DMS79 treated with DMSO at 0.1 percent for 48 hours (cell line): ENCODE measurements around the gene UBE2G1.
A peak's percentile ranks its signal among the peaks of the same experiment; 100 is the strongest.
"Not testable (repeated sequence)": the region's sequence is repeated elsewhere in the genome, so short reads cannot be mapped to it uniquely, and the experiment has no call there.

ENCODE experiments used
- DNase-seq: peaks from one replicate; lab custom pipeline; 2025; lab: John Stamatoyannopoulos, UW

Gene UBE2G1

DNA sequence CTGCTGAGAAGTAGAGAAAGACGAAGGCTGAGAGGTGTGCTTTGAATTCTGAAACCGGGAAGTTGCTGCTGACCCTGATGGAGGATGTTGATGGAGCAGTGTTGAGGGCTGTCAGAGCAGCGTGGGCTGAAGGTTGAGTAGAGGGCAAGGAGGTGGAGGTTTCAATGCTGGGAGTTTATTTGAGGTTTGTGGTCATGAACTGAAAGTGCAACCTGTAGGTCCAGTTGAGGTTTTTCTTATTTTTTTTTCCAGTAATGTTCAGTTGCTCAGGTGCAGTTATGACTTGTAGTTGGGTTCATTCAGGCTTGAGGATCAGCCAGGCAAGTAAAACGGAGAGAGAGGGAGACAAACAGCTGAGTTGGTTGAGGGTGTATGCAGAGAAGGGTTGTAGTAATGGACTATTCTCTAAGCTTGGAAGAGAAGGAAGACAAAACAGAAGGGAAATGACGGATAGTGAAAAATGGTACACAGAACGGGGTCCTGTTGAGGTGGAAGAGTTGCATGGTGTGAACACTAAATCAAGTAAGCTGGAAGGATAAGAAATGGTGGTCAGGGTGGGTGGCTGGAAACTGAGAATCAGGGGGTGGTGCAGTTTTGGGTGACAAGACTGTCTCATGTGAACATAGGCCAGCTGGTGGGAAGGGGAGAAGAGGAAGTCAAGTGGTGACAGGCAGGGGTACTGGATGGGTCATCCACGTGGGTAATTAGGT is 8.7 kb upstream of the UBE2G1 start:
- no peak for DNase-seq

DNA sequence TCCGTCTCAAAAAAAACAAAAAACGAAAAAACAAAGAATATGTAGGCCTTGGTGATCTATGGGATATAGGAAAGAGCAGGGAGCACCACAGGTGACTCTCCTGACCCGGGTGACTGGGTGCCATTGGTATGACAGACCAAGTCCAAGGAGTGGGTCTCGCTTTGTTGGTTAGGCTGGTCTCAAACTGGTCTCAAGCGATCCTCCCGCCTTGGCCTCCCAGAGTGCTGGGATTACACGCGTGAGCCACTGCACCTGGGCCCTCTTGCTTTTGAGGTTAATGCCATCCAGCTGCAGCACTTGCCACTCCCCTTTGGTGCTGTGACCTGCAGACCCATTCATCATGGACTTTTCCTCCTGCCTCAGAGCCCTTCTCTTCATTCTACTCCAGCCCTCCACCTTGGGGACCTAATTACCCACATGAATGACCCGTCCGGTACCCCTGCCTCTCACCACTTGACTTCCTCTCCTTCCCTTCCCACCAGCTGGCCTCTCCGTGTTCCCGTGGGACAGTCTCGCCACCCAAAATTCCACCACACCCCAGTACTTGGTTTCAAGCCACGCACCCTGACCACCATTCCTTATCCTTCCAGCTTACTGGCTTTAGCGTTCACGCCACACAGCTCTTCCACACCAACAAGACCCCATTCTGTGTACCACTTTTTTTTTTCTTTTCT is 3.2 kb upstream of the UBE2G1 start:
- DNase-seq: no peak

DNA sequence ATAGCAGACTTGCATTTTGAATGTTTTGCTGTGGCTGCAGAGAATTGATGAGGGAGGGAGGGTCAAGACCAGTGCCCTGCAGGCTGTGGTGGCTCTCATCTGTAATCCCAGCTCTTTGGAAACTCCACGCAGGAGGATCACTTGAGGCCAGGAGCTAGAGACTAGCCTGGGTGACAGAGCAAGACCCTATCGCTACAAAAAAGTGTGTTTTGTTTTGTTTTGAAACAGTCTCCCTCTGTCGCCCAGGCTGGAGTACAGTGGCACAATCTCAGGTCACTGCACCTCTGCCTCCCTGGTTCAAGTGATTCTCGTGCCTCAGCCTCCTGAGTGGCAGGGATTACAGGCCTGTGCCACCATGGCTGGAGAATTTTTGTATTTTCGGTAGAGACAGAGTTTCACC is 1.9 kb upstream of the UBE2G1 start:
- DNase-seq: no peak

DNA sequence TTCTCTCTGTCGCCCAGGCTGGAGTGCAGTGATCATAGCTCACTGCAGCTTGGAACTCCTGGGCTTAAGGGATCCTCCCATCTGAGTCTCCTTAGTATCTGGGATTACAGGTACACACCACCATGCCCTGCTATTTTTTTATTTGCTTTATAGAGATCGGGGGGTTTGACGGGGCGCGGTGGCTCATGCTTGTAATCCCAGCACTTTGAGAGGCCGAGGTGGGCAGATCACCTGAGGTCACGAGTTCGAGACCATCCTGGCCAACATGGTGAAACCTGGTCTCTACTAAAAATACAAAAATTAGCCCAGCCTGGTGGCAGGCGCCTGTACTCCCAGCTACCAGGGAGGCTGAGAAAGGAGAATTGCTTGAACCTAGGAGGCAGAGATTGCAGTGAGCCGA is 702 bp upstream of the UBE2G1 start:
- DNase-seq: not testable (repeated sequence)

DNA sequence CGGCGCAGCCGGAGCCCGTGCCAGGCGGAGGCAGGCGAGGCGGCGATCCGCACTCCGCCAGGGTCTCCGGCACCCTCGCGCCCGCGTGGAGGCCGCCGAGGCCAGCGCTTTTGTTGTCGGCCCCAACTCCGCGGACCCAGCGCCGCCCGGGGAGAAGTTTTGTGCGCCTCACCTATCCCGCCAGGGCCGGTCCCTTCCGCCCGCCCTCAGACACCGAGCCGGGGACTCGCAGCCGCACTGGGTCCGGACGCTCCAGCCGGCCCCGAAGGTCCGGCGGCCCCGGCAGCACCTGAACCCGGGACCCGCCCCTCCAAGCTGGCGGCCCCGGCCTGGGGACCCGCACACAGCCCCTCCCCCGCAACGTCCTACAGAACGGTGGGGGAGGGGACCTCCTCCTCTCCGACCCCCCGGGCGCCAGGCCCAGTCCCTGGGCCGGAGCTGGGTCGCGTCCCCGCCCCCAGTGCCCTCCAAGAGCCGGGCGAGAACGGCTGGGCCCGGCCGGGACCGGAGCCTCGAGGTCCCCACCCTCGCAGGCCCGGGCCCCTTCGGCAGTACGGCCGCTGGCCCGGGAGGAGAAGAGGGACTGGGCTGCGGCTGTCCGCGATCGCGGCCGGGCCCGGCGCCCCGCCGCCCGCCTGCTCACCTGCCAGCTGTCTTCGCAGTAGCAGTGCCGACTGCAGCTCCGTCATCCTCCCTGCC is 698 bp downstream of the UBE2G1 start:
- no peak for DNase-seq

DNA sequence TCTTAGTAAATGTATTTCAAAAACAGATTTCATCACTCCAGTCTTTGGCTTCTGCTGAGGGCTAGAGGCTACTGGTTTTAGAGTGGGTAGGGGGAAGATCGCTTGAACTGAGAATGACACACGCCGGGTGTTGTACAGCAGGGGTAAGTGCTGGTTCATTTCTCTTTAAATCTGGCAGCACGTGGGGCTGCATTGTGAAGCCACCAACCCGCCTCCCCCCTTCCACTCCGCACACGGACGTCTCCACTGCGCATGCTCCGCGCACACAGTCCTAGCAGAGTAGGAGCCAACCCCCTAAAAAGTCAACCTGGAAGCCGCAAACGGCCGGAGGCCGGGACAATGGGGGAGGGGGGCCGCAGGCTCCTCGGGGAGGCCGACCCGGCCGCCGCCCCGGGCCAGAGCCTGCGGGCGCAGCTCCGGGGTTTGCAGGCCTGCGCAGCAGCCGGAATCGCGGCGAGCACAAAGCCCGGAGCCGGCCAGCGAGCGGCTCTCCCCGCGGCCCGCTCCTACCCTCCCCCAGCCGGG is 1.3 kb downstream of the UBE2G1 start:
- DNase-seq: peak; percentile 86

DNA sequence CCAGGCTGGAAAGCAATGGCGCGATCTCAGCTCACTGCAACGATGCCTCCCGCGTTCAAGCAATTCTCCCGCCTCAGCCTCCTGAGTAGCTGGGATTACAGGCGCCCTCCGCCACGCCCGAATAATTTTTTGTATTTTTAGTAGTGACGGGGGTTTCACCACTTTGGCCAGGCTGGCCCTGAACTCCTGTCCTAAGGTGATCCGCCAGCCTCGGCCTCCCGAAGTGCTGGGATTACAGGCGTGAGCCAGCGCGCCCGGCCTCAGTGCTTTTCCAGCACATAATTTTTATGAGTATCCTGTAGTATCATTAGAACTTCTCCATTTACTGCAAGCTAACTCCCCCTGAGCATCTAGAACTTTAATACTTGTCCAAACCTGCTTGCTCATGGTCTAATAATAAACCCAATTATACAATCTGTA is 1.8 kb downstream of the UBE2G1 start:
- no peak for DNase-seq

DNA sequence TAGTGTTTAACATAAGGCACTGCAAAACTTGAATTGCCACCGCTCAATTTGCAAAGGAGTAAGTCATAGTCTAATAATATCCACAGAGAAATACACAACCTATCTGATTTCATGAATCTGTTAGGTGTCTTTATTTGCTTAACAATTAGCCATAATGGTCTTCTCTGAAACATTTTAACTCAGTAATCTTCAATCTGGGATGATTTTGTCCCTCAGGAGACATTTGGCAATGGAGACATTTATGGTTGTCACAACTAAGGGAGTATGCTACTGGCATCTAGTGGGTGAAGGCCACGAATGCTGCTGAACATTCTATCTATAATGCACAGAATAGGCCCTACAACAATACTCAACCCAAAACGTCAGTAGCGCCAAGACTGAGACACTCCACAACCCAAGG is 4.3 kb downstream of the UBE2G1 start:
- DNase-seq: no peak

DNA sequence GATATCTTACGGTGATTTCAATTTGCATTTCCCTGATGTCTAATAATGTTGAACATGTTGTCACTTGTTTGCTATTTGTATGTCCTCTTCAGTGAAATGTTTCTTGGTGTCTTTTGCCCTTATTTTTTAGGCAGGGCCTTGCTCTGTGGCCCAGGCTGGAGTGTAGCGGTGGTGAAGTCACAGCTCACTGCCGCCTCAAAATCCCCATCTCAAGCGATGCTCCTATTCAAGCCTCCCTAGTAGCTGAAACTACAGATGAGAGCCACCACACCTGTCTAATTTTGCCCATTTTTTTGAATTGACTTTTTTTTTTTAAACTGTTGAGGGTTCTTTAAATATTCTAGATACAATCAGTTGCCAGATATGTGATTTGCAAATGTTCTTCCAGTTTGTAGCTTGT is 8.3 kb downstream of the UBE2G1 start:
- DNase-seq: no peak

DNA sequence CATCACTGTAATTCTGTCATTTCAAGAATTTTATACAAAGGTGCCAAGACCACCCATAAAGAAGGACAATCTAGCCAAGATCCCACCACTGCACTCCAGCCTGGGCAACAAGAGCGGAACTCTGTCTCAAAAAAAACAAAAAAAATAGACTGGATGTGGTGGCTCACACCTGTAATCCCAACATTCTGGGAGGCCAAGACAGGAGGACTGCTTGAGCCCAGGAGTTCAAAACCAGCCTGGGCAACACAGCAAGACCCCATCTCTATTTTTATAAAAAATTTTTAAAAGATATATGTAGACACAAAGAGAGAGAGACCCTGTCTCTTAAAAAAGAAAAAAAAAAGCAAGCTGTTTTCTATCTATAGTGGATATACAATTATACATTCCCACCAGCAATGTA is 8.8 kb downstream of the UBE2G1 start:
- DNase-seq: no peak

DNA sequence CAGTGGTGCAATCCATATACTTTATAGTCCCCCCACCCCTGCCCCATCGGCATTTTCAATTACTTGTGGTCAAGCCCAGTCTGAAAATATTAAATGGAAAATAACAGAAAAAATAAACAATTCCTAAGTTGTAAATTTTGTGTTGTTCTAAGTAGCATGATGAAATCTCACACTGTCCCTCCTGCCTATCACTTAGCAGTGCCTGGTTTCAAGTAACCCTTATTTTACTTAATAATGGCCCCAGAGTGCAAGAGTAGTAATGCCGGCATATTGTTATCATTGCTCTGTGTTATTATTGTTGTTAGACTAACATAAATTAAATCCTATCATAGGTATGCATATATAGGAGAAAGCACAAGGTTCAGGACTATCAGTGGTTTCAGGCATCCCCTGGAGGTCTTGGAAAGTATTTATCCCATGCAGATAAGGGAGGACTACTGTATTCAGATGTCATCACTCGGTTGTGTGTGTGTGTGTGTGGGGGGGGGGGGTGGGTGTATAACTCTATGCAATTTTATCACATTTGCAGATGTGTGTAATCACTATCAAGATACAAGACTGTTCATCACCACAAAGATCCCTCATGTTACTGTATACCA is 9.3 kb downstream of the UBE2G1 start:
- no peak for DNase-seq

DNA sequence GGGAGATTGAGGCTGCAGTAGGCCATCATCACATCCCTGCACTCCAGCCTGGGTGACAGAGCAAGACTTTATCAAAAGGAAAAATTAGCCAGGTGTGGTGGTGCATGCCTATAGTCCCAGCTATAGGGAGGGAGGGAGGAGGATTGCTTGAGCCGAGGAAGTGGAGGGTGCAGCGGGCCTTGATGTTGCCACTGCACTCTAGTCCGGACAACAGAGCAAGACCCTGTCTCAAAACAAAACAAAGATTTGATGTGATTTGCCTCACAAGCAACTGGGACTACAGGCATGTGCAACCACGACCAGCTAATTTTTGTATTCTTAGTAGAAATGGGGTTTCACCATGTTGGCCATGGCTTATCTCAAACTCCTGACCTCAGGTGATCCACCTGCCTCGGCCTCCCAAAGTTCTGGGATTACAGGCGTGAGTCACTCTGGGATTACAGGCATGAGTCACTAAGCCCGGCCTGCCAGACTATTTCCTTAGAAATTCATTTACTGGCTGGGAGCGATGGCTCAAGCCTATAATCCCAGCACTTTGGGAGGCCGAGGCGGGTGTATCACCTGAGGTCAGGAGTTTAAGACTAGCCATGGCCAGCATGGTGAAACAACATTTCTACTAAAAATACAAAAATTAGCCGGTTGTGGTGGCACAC is 11.5 kb downstream of the UBE2G1 start:
- DNase-seq: no peak

DNA sequence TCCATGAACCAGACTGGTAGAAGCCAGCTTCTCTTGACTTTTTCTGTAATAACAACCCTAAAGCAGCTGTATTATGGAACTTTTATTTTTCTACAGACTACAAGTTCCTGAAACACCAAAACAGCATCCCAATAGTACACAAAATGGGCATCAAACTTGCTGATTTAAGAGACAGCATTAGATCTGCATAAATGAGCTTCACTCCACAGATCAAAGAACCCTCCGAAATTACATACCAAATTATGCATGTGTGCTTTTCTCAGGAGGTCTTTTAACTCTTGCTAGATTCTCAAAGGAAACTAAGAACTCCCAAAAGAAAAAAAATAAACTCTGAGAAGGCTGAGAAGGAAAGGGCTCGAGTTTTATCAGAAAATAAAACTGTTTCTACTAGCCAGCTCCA is 12.3 kb downstream of the UBE2G1 start:
- DNase-seq: no peak

DNA sequence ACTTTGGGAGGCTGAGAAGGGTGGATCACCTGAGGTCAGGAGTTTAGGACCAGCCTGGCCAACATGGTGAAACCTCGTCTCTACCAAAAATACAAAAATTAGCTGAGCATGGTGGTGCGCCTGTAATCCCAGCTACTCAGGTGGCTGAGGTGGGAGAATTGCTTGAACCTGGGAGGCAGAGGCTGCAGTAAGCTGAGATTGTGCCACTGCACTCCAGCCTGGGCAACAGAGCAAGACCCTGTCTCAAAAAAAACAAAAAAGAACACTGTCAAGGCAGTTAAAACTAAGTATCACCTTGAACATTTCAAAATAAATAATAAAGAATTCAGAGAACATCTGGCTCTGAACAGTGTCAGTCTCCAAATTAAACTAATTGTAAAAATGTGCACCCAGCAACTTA is 16.3 kb downstream of the UBE2G1 start:
- DNase-seq: not testable (repeated sequence)

DNA sequence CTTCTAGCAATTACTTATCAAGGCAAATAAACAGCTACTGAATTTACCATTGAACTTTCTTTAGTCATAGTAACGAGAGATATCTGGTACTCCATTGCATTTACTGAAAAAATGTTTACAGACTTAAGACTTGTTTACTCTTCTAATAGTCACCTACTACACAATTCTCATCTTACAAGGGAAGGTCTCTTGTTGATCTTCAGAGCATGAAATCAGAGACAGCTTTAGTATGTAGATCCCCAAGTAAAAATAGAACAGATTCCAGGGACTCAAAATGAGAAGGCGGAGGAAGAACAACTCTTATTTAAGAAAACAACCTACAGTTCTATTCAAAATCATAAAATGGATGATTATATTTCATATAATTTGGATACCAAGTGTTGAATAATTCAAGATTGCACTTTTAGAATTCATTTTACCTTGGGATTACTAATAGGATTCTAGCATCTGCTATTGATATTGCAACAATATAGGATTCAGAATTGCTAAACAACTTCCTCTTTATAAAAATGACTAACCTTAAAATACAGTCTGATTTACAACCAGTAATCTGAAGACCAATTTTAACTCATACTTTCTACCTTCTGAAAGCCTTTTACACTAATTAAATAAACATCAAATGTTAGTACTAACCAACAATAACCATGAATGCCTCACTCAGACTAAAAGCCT is 20.8 kb downstream of the UBE2G1 start:
- no peak for DNase-seq

DNA sequence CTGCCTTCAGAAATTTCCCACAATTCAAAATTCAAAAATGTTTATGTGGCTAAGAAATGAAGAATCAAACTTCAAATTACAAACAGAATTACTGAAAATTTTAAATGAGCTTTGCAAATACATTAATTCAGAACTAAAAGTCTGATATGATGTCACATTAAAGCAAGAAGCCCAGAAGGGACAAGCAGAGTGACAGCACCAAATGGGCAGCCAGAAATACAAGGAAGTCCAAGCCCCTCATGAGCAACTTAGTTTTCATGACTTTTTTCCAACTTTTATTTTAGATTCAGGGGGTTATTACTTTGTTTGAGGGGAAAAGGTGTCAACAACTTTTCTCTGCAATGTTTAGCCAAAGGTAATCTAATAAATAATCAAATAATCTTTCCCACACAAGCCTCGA is 21.5 kb downstream of the UBE2G1 start:
- no peak for DNase-seq

DNA sequence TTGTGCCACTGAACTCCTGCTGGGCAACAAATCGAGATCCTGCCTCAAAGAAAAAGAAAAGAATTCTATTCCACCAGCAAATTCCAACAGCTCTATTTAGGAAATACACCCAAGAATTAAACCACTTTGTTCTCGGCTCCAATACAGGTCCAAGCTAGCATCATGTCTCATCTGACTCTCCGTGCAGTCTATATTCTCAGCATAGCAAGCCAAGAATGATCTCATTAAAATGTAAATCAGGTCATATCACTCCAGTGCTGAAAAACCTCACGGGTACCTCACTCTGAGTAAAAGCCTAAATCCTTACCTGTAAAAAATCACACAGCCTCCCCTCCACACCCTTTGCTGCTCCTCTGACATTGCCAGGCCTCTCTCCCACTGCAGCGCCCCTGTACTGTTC is 23.9 kb downstream of the UBE2G1 start:
- no peak for DNase-seq

DNA sequence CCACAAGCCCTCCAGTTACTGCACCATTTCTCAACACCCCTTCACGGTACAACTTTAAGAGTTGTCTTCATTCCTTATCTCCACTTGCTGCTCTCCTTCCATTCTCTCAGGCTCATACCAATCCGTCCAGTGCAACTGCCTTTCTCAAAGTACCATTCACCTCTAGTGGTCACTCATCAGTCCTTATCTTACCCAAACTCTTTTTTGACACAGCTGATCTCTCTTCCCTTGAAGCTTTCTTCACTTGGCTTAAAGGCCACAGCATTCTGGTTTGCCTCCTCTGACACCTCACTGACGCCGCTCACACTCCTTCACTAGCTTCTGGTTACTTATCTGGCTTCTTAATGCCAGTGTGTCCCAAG is 24.9 kb downstream of the UBE2G1 start:
- no peak for DNase-seq

DNA sequence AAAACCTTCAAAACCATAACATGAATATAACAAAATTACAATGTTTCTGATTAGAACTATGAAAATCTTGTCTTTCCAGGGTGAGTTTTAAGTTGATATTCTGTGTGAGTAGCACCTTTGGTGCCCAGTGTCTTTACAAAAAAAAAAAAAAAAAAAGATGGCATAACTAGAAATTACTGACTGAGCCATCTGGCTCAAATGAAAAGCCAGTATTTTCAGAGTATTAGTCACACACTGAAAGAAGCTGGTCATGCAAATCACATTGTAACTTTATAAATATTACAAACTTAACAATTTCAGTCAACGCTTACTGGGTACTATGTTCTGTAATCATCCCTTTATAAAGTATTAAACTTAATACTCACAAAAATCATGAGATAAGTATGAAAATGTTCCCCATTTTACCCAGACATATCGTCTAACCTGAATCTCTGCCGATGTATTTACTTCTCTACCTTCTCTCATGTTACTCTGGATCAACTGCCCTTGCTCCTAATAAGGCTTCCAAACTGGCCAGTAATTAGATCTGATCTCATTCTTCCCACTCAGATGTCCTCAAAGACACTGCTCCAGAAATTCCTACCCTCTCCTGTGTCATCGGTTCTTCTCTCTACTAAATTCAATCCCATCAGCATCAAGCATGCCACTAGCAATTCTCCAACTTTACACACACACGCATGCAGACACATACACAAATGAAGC is 25.4 kb downstream of the UBE2G1 start:
- no peak for DNase-seq

DNA sequence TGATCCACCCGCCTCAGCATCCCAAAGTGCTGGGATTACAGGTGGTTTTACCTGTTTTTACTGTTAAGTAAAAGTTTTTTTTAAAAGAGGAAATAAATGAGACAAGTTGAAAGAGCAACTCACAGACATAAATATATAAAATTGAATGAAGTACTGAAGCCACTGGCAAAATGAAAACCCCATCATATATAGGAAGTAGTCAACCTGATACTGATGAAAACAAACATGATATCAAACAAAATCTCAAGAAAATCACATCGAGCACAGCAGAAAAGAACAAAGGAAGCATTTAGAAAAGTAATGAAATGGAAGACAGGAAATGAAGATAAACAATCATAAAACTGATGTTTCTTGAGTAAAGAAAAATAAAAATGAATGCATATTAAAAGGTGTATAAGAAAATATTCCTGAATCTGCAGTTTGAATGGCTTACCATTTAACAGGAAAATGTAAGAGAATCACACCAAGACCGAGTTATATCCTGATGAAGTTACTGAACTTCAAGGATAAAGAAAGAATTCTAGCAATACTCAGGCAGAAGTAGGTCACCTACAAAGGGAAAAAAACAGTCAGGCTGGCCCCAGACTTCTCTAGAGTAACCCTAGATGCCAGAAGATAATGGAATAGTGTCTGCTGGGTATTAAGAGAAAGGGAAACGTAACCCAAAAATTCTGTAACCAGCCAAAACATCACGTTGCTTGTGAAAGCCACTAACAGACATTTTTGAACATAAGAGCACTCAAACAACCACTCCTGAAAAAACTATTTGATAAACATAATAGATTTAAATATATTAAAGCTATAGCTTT is 31.5 kb downstream of the UBE2G1 start:
- DNase-seq: no peak
